Measurements from ENCODE around the gene KIF23. TPM values are rescaled to one million over a fixed set of nuclear protein-coding genes. Genes with fewer than 3 reads are reported as not detected.

The KIF23 gene
- total RNA-seq, 1 donor from 2014 or later: 5.4 TPM

GRCh38 chr15:69490356-69491037, 76.3 kb downstream of the KIF23 start:
- DNase-seq (ENCODE audit: low read depth in 2 of 2): no peak

- no peak for DNase-seq (ENCODE audit: low read depth in 2 of 2)
These were observed 76.9 kb downstream of the KIF23 start for GRCh38 chr15:69491038-69491505.

- no peak for DNase-seq (ENCODE audit: low read depth in 2 of 2)
These were observed 79.3 kb downstream of the KIF23 start for GRCh38 chr15:69493406-69493805.

- no peak for DNase-seq (ENCODE audit: low read depth in 2 of 2)
These were observed 81.9 kb downstream of the KIF23 start for GRCh38 chr15:69496001-69496400.

GRCh38 chr15:69497076-69497475, 82.9 kb downstream of the KIF23 start:
- DNase-seq (ENCODE audit: low read depth in 2 of 2): no peak

GRCh38 chr15:69497667-69498066, 83.5 kb downstream of the KIF23 start:
- DNase-seq (ENCODE audit: low read depth in 2 of 2): no peak

Other genes starting within 250 kb of the KIF23 start
- not detected in 2 replicates for gene PAQR5, start 115.4 kb upstream of the KIF23 start, total RNA-seq
- 47.3 and 66.7 TPM in 2 replicates for gene RPLP1, start 38.5 kb downstream of the KIF23 start, total RNA-seq